Type B pancreatic cell (in vitro differentiated cells): Measurements from ENCODE around the gene EIF4ENIF1. TPM values are rescaled to one million over a fixed set of nuclear protein-coding genes. Genes with fewer than 3 reads are reported as not detected.

Source experiments
- DNase-seq: peaks from one replicate; pipeline ENCODE4 v3.0.0; 2021; ENCODE audit warnings: mixed read lengths; ENCODE audit not compliant: unreplicated experiment; ENCODE audit errors: extremely low spot score
- H3K27ac Mint-ChIP-seq: 2 replicates; pipeline ENCODE4 v1.8.0; 2021; ENCODE audit warnings: mild to moderate bottlenecking, mixed read lengths
- H3K27me3 Mint-ChIP-seq: 2 replicates; pipeline ENCODE4 v1.8.0; 2021; ENCODE audit warnings: mixed read lengths
- H3K36me3 Mint-ChIP-seq: 2 replicates; pipeline ENCODE4 v1.8.0; 2021; ENCODE audit warnings: mixed read lengths
- H3K4me1 Mint-ChIP-seq: one replicate; pipeline ENCODE4 v1.8.0; 2021; ENCODE audit warnings: mixed read lengths; ENCODE audit not compliant: unreplicated experiment
- H3K4me3 Mint-ChIP-seq: 2 replicates; pipeline ENCODE4 v1.8.0; 2021; ENCODE audit warnings: mild to moderate bottlenecking, mixed read lengths
- H3K9me3 Mint-ChIP-seq: 2 replicates; pipeline ENCODE4 v1.8.0; 2021; ENCODE audit warnings: mixed read lengths
- total RNA-seq: library from RNA; stranded (reverse); gene quantifications from 2 replicates; pipeline ENCODE4 v1.2.1, GENCODE V29; 2021; ENCODE audit warnings: low replicate concordance
- TF ChIP-seq, protein P1 (sequence below): fragments of 200-600 bp; sonication (generic); conservative IDR thresholded peaks from 2 replicates; pipeline ENCODE4 v1.5.0; 2021; ENCODE audit warnings: antibody characterized with exemption, mild to moderate bottlenecking

EIF4ENIF1 gene
- total RNA-seq, 1 donor from 2014 or later = 42.6 TPM

DNA sequence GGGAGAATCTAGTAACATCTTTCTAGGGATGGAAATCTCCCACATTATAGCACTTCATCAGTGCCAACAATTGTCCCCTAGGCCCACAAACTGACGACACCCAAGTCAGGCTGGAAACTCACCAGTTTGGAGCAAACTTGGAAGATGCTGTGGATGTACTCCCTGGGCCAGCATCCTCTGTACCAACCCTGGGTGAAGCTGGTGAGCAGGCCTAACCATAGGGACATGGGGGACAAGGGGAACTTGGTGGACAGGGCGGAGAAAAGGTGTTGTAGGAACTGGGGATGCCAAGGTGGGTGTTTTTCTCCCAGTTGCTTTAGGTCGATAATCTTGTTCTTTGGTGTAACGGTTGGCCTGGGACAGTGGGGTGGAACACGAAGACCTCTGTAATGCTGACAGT, 48.0 kb downstream of the EIF4ENIF1 start:
- Mint-ChIP-seq H3K4me1 (no peaks in the 10 kb centered on the region), H3K36me3 (peaks cover 34% of the 10 kb centered on the region), H3K27me3 (no peaks in the 10 kb centered on the region), H3K27ac (no peak overlapping the region), H3K9me3 (no peaks in the 10 kb centered on the region), H3K4me3 (no peak overlapping the region)
- TF ChIP-seq, protein P1, sequence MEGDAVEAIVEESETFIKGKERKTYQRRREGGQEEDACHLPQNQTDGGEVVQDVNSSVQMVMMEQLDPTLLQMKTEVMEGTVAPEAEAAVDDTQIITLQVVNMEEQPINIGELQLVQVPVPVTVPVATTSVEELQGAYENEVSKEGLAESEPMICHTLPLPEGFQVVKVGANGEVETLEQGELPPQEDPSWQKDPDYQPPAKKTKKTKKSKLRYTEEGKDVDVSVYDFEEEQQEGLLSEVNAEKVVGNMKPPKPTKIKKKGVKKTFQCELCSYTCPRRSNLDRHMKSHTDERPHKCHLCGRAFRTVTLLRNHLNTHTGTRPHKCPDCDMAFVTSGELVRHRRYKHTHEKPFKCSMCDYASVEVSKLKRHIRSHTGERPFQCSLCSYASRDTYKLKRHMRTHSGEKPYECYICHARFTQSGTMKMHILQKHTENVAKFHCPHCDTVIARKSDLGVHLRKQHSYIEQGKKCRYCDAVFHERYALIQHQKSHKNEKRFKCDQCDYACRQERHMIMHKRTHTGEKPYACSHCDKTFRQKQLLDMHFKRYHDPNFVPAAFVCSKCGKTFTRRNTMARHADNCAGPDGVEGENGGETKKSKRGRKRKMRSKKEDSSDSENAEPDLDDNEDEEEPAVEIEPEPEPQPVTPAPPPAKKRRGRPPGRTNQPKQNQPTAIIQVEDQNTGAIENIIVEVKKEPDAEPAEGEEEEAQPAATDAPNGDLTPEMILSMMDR = no peak
- no peak for DNase-seq

DNA sequence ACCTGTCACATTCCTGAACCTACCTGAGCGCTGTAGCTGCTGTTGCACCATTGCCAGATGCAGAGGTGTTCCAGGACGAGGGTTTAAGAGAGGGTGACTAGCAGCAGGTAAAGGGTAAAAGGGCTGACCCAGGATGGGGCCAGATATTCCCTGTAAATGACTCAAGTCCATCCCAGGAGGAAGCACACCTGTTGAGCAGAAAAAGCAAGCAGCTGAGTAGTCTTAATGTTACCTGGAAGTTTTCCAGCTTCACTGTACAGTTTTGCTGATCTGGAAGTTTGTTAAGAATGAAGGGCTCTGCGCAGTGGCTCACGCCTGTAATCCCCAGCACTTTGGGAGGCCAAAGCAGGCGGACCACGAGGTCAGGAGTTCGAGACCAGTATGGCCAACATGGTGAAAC, 49.0 kb downstream of the EIF4ENIF1 start:
- TF ChIP-seq, protein P1 = no peak
- no peaks in the 10 kb centered on the region for H3K4me1 Mint-ChIP-seq
- no peaks in the 10 kb centered on the region for H3K9me3 Mint-ChIP-seq
- H3K4me3 Mint-ChIP-seq = no peak overlapping the region
- H3K27ac Mint-ChIP-seq = no peak overlapping the region
- H3K27me3 Mint-ChIP-seq = no peaks in the 10 kb centered on the region
- peaks cover 35% of the 10 kb centered on the region for H3K36me3 Mint-ChIP-seq
- DNase-seq = no peak

GRCh38 chr22:31439808-31440207, 49.8 kb downstream of the EIF4ENIF1 start:
- no peak for DNase-seq
- Mint-ChIP-seq H3K9me3 (no peaks in the 10 kb centered on the region), H3K27ac (no peak overlapping the region), H3K27me3 (no peaks in the 10 kb centered on the region), H3K4me1 (no peaks in the 10 kb centered on the region), H3K36me3 (peaks cover 40% of the 10 kb centered on the region), H3K4me3 (no peak overlapping the region)
- TF ChIP-seq, protein P1 = no peak

GRCh38 chr22:31436132-31436531, 53.5 kb downstream of the EIF4ENIF1 start:
- H3K9me3 Mint-ChIP-seq = no peaks in the 10 kb centered on the region
- TF ChIP-seq, protein P1 = no peak
- no peaks in the 10 kb centered on the region for H3K4me1 Mint-ChIP-seq
- peaks cover 38% of the 10 kb centered on the region for H3K36me3 Mint-ChIP-seq
- no peaks in the 10 kb centered on the region for H3K27me3 Mint-ChIP-seq
- DNase-seq = no peak
- no peak overlapping the region for H3K4me3 Mint-ChIP-seq
- no peak overlapping the region for H3K27ac Mint-ChIP-seq

DNA sequence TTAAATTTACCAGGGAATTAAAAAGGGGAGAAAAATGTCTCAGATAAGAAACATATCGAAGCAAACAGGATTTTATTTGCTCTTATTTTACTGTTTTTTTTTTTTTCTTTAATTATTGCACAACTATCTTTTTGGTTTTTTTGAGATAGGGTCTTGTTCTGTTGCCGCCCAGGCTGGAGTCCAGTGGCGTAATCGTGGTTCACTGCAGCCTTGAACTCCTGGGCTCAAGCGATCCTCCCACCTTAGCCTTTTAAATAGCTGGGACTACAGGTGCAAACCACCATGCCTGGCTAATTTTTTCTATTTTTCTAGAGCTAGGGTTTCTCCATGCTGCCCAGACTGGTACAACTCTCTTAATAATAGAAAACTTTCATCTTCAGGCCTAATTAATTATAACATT, 57.7 kb downstream of the EIF4ENIF1 start:
- Mint-ChIP-seq H3K4me3 (no peak overlapping the region), H3K4me1 (no peaks in the 10 kb centered on the region), H3K9me3 (no peaks in the 10 kb centered on the region), H3K27ac (no peak overlapping the region), H3K36me3 (peaks cover 41% of the 10 kb centered on the region), H3K27me3 (no peaks in the 10 kb centered on the region)
- no peak for DNase-seq
- TF ChIP-seq, protein P1 = no peak
